A673 (cell line): ENCODE measurements around the gene TREML4.

Experiments
- CTCF ChIP-seq: fragments of 300-800, 200-600 bp; sonication (generic); conservative IDR thresholded peaks from 2 replicates; pipeline ENCODE4 v1.5.1; 2017; ENCODE audit warnings: low read depth, mild to moderate bottlenecking, antibody characterized with exemption, low read length, moderate library complexity, mixed read lengths
- EZH2 ChIP-seq: fragments of 200-600 bp; sonication (generic); IDR thresholded peaks from 2 replicates; pipeline ENCODE4 v1.6.1; 2017; ENCODE audit warnings: borderline replicate concordance, low read depth, mild to moderate bottlenecking, mixed read lengths, antibody characterized with exemption, low read length; ENCODE audit not compliant: poor library complexity, severe bottlenecking

- no peak for TF ChIP-seq CTCF
- TF ChIP-seq EZH2: no peak
Measured at GRCh38 chr6:41229721-41230120, 1.6 kb downstream of the TREML4 start.
